ENCODE results near the gene KCNA10.

The KCNA10 gene

DNA sequence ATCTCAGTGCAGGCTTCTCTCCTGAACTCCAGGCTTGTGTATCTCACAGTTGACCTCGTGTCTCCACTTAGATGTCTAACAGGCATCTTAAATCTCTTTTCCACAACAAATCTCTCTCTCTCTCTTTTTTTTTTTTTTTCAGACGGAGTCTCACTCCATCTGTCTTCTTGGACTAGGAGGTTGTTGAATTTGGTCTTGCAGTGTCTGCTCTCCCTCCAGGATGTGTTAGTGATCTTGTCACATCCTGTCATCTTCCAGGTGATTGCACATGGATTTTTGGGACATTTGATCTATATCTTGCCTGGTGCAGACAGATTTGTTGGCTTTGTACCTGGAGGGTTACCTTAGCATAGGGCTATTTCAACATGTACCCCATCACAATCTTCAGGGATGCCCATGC lies 26.5 kb upstream of the KCNA10 start:
- TF ChIP-seq SUZ12 (IDR thresholded peaks at IDR 0.05; ENCODE audit: extremely low read depth, insufficient read depth, insufficient read length) (no peak), ZNF274 (IDR thresholded peaks at IDR 0.05; ENCODE audit: low read depth, low read length) (no peak), YY1 (IDR thresholded peaks at IDR 0.05; ENCODE audit: insufficient read depth, insufficient read length) (no peak)
- H3K4me1 ChIP-seq (ENCODE audit: insufficient read depth, insufficient read length), result no peaks in the 10 kb centered on the region
- H3K27me3 ChIP-seq (ENCODE audit: insufficient read depth, insufficient read length), result peaks cover 6% of the 10 kb centered on the region
- no peak overlapping the region for H3K4me3 ChIP-seq (ENCODE audit: insufficient read length, low read depth)
- no peak overlapping the region for H3K9ac ChIP-seq (ENCODE audit: insufficient read length, low read depth)
- DNase-seq (ENCODE audit: low read depth, low spot score), result no peak
- no peaks in the 10 kb centered on the region for H3K9me3 ChIP-seq (ENCODE audit: insufficient read depth, low read length)
- no peaks in the 10 kb centered on the region for H3K36me3 ChIP-seq (ENCODE audit: insufficient read depth, insufficient read length, low read length)

DNA sequence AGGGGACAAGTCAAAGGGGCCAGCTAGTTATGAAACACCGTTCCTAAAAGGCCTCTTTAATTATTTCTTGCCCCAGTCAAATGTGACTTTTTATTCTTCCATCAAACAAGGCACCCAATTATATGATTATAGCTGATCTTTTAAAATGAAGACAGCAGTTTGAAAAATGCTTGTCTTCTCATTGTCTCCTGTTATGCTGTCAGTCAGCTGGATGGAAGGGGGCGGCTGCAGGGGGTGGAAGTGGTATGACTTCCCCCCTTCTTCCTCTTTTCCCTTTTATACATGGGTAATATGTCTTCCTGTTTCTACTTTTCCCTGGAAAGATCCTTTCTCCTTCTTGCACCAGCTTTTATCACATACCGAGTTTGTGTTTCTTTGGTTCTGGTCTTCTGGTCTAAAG lies 25.8 kb upstream of the KCNA10 start:
- TF ChIP-seq ZNF274 (IDR thresholded peaks at IDR 0.05; ENCODE audit: low read depth, low read length) (no peak), YY1 (IDR thresholded peaks at IDR 0.05; ENCODE audit: insufficient read depth, insufficient read length) (no peak), SUZ12 (IDR thresholded peaks at IDR 0.05; ENCODE audit: extremely low read depth, insufficient read depth, insufficient read length) (no peak)
- no peak for DNase-seq (ENCODE audit: low read depth, low spot score)
- Histone ChIP-seq H3K4me1 (ENCODE audit: insufficient read depth, insufficient read length) (no peaks in the 10 kb centered on the region), H3K36me3 (ENCODE audit: insufficient read depth, insufficient read length, low read length) (no peaks in the 10 kb centered on the region), H3K27me3 (ENCODE audit: insufficient read depth, insufficient read length) (peaks cover 6% of the 10 kb centered on the region), H3K9ac (ENCODE audit: insufficient read length, low read depth) (no peak overlapping the region), H3K9me3 (ENCODE audit: insufficient read depth, low read length) (no peaks in the 10 kb centered on the region), H3K4me3 (ENCODE audit: insufficient read length, low read depth) (no peak overlapping the region)

DNA sequence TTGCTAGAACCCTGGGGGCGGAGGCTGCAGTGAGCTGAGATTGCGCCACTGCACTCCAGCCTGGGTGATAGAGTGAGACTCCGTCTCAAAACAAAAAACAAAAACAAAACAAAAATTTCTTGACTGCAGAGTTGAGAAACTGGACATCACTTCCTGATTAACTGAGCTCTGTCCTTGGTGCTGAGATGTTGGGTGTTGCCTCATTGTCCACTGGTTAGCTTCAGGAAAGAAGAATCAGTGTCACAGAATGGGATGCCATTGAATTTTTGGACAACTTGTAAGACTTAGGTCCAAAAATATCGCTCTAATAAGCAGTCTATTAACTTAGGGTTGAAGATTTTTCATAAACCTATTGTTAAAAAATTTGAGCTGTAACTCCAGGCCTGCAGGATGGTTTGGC lies 23.8 kb upstream of the KCNA10 start:
- H3K4me1 ChIP-seq (ENCODE audit: insufficient read depth, insufficient read length), result no peaks in the 10 kb centered on the region
- no peak overlapping the region for H3K4me3 ChIP-seq (ENCODE audit: insufficient read length, low read depth)
- no peaks in the 10 kb centered on the region for H3K9me3 ChIP-seq (ENCODE audit: insufficient read depth, low read length)
- DNase-seq (ENCODE audit: low read depth, low spot score), result no peak
- no peak overlapping the region for H3K9ac ChIP-seq (ENCODE audit: insufficient read length, low read depth)
- no peaks in the 10 kb centered on the region for H3K36me3 ChIP-seq (ENCODE audit: insufficient read depth, insufficient read length, low read length)
- TF ChIP-seq SUZ12 (IDR thresholded peaks at IDR 0.05; ENCODE audit: extremely low read depth, insufficient read depth, insufficient read length), result no peak
- no peak for TF ChIP-seq ZNF274 (IDR thresholded peaks at IDR 0.05; ENCODE audit: low read depth, low read length)
- no peak for TF ChIP-seq YY1 (IDR thresholded peaks at IDR 0.05; ENCODE audit: insufficient read depth, insufficient read length)
- peaks cover 6% of the 10 kb centered on the region for H3K27me3 ChIP-seq (ENCODE audit: insufficient read depth, insufficient read length)

DNA sequence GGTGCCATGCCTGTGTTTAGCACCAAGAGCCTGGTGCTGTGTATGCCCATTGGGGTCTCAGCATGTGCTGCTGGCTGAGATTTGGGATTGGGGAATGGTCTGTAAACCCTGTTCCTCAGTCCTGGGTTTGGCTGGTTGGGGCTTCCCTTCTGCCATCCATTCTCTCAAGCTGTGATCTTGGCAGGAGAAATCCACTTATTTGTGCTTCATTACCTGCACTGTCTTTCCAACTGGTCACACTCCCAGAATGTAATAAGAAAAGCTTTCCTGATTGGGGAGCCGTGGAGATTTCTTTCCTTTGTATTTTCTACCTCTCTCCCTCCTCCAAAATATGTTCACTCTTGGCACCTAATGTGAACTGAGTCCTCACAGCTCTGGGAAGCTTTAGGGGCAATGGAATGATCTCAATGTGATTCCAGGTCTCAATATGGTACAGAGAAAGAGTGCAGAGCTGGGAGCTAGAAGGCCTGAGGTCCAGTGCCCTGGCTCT lies 23.0 kb upstream of the KCNA10 start:
- H3K27me3 ChIP-seq (ENCODE audit: insufficient read depth, insufficient read length), result peaks cover 6% of the 10 kb centered on the region
- H3K9me3 ChIP-seq (ENCODE audit: insufficient read depth, low read length), result no peaks in the 10 kb centered on the region
- no peak overlapping the region for H3K4me3 ChIP-seq (ENCODE audit: insufficient read length, low read depth)
- no peaks in the 10 kb centered on the region for H3K4me1 ChIP-seq (ENCODE audit: insufficient read depth, insufficient read length)
- no peak for DNase-seq (ENCODE audit: low read depth, low spot score)
- H3K9ac ChIP-seq (ENCODE audit: insufficient read length, low read depth), result no peak overlapping the region
- no peaks in the 10 kb centered on the region for H3K36me3 ChIP-seq (ENCODE audit: insufficient read depth, insufficient read length, low read length)
- TF ChIP-seq ZNF274 (IDR thresholded peaks at IDR 0.05; ENCODE audit: low read depth, low read length) (no peak), YY1 (IDR thresholded peaks at IDR 0.05; ENCODE audit: insufficient read depth, insufficient read length) (no peak), SUZ12 (IDR thresholded peaks at IDR 0.05; ENCODE audit: extremely low read depth, insufficient read depth, insufficient read length) (no peak)

DNA sequence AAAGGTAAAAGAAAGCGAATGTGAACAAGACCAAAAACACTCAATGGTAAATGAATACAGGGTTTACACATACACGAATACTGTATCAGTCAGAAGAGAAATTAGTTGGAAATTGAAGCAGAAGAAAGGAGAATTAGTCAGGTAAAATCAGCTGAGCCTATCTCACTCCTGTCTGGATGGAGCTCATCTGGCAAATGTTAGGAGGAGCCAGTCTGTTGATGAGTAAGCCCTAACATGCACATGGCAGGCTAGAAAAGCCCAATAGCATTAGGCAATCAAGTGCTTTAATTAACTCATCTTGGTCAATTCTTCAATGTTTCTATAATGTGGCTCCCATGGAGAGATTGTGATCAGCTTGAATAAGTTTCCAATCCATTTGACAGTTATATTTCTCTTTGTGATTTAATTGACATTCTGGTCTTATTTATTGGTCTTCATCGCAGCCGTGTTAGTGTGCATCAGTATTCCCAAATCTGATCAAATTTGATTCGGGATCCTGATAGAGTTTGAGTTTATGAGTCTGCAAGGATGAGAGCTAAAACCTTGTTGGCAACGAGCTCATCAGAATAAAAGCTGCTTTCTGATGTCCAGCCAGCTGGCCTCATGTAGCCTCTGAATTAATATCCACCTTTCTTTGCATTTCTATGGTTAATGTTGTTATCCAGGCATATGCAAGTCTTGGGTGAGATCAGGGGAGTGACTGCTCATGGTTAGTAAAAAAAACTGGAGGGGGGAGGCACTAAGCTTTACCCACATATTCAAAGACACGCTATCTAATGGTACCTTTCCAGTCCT lies 22.1 kb upstream of the KCNA10 start:
- DNase-seq (ENCODE audit: low read depth, low spot score), result no peak
- Histone ChIP-seq H3K4me3 (ENCODE audit: insufficient read length, low read depth) (no peak overlapping the region), H3K27me3 (ENCODE audit: insufficient read depth, insufficient read length) (peaks cover 8% of the 10 kb centered on the region), H3K9me3 (ENCODE audit: insufficient read depth, low read length) (no peaks in the 10 kb centered on the region), H3K9ac (ENCODE audit: insufficient read length, low read depth) (no peak overlapping the region), H3K4me1 (ENCODE audit: insufficient read depth, insufficient read length) (no peaks in the 10 kb centered on the region), H3K36me3 (ENCODE audit: insufficient read depth, insufficient read length, low read length) (no peaks in the 10 kb centered on the region)
- TF ChIP-seq SUZ12 (IDR thresholded peaks at IDR 0.05; ENCODE audit: extremely low read depth, insufficient read depth, insufficient read length), result no peak
- TF ChIP-seq ZNF274 (IDR thresholded peaks at IDR 0.05; ENCODE audit: low read depth, low read length), result no peak
- TF ChIP-seq YY1 (IDR thresholded peaks at IDR 0.05; ENCODE audit: insufficient read depth, insufficient read length), result no peak

DNA sequence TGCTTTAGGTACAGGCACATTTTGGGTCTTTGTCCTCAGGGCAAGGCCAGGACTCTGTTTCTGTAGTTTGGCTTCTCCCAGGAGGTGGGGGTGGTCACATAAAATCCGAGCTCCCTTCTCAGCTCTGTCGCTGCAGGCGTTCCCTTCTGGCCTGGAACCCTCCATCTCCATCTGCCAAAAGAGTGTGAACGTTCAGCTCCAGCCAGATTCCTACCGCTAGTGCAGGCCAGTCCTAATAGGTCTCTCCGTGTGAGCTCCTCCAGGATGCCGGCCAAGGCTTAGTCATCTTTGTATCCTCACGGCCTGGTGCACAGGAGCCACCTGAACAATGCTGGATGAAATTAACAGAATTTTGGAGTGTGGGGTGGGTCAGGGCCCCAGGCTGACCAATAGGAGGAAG lies 19.9 kb upstream of the KCNA10 start:
- Histone ChIP-seq H3K9ac (ENCODE audit: insufficient read length, low read depth) (no peak overlapping the region), H3K9me3 (ENCODE audit: insufficient read depth, low read length) (no peaks in the 10 kb centered on the region), H3K4me1 (ENCODE audit: insufficient read depth, insufficient read length) (no peaks in the 10 kb centered on the region), H3K4me3 (ENCODE audit: insufficient read length, low read depth) (no peak overlapping the region), H3K36me3 (ENCODE audit: insufficient read depth, insufficient read length, low read length) (no peaks in the 10 kb centered on the region), H3K27me3 (ENCODE audit: insufficient read depth, insufficient read length) (peaks cover 10% of the 10 kb centered on the region)
- no peak for DNase-seq (ENCODE audit: low read depth, low spot score)
- TF ChIP-seq ZNF274 (IDR thresholded peaks at IDR 0.05; ENCODE audit: low read depth, low read length) (no peak), YY1 (IDR thresholded peaks at IDR 0.05; ENCODE audit: insufficient read depth, insufficient read length) (no peak), SUZ12 (IDR thresholded peaks at IDR 0.05; ENCODE audit: extremely low read depth, insufficient read depth, insufficient read length) (no peak)

DNA sequence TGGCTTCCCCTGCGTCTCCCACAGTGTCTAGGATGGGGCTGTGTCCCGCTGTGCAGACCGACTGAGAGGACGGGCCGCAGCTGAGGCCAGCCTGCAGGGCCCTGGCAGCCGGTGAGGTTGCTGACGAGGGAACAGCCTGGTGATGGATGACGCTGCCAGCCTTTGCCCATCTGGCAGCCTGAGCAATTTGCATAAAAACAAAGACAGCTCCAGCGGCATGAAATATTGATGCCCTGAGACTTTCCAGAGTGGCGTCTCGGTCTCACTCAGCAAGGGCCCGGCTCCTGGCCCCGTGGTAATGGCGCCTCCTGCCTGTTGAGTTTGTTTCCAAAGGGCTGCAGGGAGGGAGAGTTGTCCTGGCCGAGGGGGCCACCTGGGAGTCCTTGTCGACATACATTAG lies 19.1 kb upstream of the KCNA10 start:
- DNase-seq (ENCODE audit: low read depth, low spot score), result no peak

More for the DNA sequence above, 19.1 kb upstream of the KCNA10 start:
- Histone ChIP-seq H3K36me3 (ENCODE audit: insufficient read depth, insufficient read length, low read length) (no peaks in the 10 kb centered on the region), H3K9ac (ENCODE audit: insufficient read length, low read depth) (no peak overlapping the region), H3K9me3 (ENCODE audit: insufficient read depth, low read length) (no peaks in the 10 kb centered on the region), H3K4me3 (ENCODE audit: insufficient read length, low read depth) (no peak overlapping the region), H3K4me1 (ENCODE audit: insufficient read depth, insufficient read length) (no peaks in the 10 kb centered on the region), H3K27me3 (ENCODE audit: insufficient read depth, insufficient read length) (peaks cover 9% of the 10 kb centered on the region)
- no peak for TF ChIP-seq YY1 (IDR thresholded peaks at IDR 0.05; ENCODE audit: insufficient read depth, insufficient read length)
- TF ChIP-seq SUZ12 (IDR thresholded peaks at IDR 0.05; ENCODE audit: extremely low read depth, insufficient read depth, insufficient read length), result no peak
- TF ChIP-seq ZNF274 (IDR thresholded peaks at IDR 0.05; ENCODE audit: low read depth, low read length), result no peak
